ENCODE results near the gene TANK. TPM values are rescaled to one million over a fixed set of nuclear protein-coding genes. Genes with fewer than 3 reads are reported as not detected.

Gene TANK
- total RNA-seq, 1 experiment from 2014 or later = 52.5 TPM

DNA sequence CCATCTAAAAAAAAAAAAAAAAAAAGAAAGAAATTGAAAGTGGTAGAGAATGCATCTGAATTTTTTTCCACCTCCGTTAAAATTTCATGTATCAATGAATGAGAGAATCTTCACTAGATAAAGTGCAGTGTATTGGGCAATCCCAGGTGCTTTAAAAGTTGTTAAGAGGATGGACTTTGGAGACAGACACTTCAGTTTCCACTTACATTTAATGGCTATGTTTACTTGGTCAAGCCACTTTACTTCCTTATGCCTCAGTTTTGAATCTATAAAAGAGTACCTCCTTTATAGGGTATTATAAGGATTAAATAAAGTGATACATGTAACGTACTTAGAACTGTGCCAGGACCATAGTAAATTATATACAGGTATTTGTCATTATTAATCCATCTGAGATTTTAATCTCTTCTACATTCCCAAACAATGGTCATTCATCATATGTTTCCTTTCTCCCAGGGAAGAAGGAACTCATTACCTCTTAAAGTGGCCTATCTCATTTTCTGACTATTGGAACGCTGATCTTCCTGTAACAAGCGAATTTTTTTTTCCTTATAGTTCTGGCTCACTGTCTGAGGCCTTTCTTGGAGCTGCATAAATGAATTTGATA lies 29.1 kb upstream of the TANK start:
- Histone ChIP-seq H3K9me3 (ENCODE audit: control insufficient read depth in 1 of 2, insufficient read depth in 1 of 2, low read depth in 1 of 2, low read length in 2 of 2) (no peaks in the 10 kb centered on the region), H3K9ac (ENCODE audit: low read length) (no peak overlapping the region), H3K4me1 (ENCODE audit: control insufficient read depth in 1 of 2, insufficient read depth in 2 of 2, low read length in 2 of 2) (peaks cover 74 to 84% of the 10 kb centered on the region in 2 experiments), H3K4me3 (replicated peaks in 1 of 2; ENCODE audit: low read depth in 1 of 2, low read length in 2 of 2) (no peak overlapping the region), H3K27ac (ENCODE audit: low read depth, low read length) (peak overlapping the region; percentile 6; the same call in 1 of the 2 replicates), H3K36me3 (ENCODE audit: control insufficient read depth in 1 of 2, insufficient read depth in 2 of 2, low read length in 2 of 2) (no peaks in the 10 kb centered on the region), H3K27me3 (ENCODE audit: insufficient read depth, low read length) (no peaks in the 10 kb centered on the region), H3K9me2 (ENCODE audit: insufficient read depth) (no peaks in the 10 kb centered on the region), H3K4me2 (ENCODE audit: low read length) (peak overlapping the region; percentile 0; the same call in 1 of the 2 replicates), H3K79me2 (ENCODE audit: insufficient read depth, low read length) (no peaks in the 10 kb centered on the region), H2AFZ (ENCODE audit: low read depth, low read length, poor library complexity, severe bottlenecking) (peak overlapping the region; percentile 75), H4K20me1 (ENCODE audit: insufficient read depth) (no peaks in the 10 kb centered on the region)
- DNase-seq (ENCODE audit: low read depth, low spot score) = no peak
- intact Hi-C loops (cut with micrococcal nuclease) = no loop called here
- RAD21 ChIA-PET (ENCODE audit: low non-redundant PET in 1 of 2, low total read pairs in 2 of 2, uncharacterized antibody in 2 of 2, unreplicated experiment in 2 of 2) = no interaction called here
- CTCF ChIA-PET = no interaction called here
- no peak for TF ChIP-seq EGR1 (IDR thresholded peaks at IDR 0.05; ENCODE audit: low read depth)
- no peak for TF ChIP-seq EZH2phosphoT487 (IDR thresholded peaks at IDR 0.05; ENCODE audit: borderline replicate concordance)
- no peak for TF ChIP-seq JUND (IDR thresholded peaks at IDR 0.05)
- no peak for TF ChIP-seq CEBPB (IDR thresholded peaks at IDR 0.05; ENCODE audit: low read depth)
- no peak for TF ChIP-seq ZFX (IDR thresholded peaks at IDR 0.05)
- TF ChIP-seq ELF1 (IDR thresholded peaks at IDR 0.05; ENCODE audit: borderline replicate concordance, low read depth) = no peak
- TF ChIP-seq, protein P1, sequence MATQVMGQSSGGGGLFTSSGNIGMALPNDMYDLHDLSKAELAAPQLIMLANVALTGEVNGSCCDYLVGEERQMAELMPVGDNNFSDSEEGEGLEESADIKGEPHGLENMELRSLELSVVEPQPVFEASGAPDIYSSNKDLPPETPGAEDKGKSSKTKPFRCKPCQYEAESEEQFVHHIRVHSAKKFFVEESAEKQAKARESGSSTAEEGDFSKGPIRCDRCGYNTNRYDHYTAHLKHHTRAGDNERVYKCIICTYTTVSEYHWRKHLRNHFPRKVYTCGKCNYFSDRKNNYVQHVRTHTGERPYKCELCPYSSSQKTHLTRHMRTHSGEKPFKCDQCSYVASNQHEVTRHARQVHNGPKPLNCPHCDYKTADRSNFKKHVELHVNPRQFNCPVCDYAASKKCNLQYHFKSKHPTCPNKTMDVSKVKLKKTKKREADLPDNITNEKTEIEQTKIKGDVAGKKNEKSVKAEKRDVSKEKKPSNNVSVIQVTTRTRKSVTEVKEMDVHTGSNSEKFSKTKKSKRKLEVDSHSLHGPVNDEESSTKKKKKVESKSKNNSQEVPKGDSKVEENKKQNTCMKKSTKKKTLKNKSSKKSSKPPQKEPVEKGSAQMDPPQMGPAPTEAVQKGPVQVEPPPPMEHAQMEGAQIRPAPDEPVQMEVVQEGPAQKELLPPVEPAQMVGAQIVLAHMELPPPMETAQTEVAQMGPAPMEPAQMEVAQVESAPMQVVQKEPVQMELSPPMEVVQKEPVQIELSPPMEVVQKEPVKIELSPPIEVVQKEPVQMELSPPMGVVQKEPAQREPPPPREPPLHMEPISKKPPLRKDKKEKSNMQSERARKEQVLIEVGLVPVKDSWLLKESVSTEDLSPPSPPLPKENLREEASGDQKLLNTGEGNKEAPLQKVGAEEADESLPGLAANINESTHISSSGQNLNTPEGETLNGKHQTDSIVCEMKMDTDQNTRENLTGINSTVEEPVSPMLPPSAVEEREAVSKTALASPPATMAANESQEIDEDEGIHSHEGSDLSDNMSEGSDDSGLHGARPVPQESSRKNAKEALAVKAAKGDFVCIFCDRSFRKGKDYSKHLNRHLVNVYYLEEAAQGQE (IDR thresholded peaks at IDR 0.05; ENCODE audit: low read depth) = no peak
- no peak for TF ChIP-seq FOSL1 (IDR thresholded peaks at IDR 0.05; ENCODE audit: low read depth)
- no peak for TF ChIP-seq YY1 (IDR thresholded peaks at IDR 0.05; ENCODE audit: extremely low read depth, insufficient replicate concordance, low read depth, low read length)
- TF ChIP-seq, protein P2, sequence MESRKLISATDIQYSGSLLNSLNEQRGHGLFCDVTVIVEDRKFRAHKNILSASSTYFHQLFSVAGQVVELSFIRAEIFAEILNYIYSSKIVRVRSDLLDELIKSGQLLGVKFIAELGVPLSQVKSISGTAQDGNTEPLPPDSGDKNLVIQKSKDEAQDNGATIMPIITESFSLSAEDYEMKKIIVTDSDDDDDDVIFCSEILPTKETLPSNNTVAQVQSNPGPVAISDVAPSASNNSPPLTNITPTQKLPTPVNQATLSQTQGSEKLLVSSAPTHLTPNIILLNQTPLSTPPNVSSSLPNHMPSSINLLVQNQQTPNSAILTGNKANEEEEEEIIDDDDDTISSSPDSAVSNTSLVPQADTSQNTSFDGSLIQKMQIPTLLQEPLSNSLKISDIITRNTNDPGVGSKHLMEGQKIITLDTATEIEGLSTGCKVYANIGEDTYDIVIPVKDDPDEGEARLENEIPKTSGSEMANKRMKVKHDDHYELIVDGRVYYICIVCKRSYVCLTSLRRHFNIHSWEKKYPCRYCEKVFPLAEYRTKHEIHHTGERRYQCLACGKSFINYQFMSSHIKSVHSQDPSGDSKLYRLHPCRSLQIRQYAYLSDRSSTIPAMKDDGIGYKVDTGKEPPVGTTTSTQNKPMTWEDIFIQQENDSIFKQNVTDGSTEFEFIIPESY (IDR thresholded peaks at IDR 0.05; ENCODE audit: extremely low read depth, insufficient replicate concordance, low read length) = no peak
- no peak for TF ChIP-seq CBX3 (IDR thresholded peaks at IDR 0.05; ENCODE audit: low read depth)
- no peak for TF ChIP-seq SIN3A (IDR thresholded peaks at IDR 0.05; ENCODE audit: low read depth)
- TF ChIP-seq, protein P3, sequence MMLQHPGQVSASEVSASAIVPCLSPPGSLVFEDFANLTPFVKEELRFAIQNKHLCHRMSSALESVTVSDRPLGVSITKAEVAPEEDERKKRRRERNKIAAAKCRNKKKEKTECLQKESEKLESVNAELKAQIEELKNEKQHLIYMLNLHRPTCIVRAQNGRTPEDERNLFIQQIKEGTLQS (IDR thresholded peaks at IDR 0.05) = no peak
- TF ChIP-seq SP1 (IDR thresholded peaks at IDR 0.05; ENCODE audit: low read depth) = no peak
- TF ChIP-seq, protein P4, sequence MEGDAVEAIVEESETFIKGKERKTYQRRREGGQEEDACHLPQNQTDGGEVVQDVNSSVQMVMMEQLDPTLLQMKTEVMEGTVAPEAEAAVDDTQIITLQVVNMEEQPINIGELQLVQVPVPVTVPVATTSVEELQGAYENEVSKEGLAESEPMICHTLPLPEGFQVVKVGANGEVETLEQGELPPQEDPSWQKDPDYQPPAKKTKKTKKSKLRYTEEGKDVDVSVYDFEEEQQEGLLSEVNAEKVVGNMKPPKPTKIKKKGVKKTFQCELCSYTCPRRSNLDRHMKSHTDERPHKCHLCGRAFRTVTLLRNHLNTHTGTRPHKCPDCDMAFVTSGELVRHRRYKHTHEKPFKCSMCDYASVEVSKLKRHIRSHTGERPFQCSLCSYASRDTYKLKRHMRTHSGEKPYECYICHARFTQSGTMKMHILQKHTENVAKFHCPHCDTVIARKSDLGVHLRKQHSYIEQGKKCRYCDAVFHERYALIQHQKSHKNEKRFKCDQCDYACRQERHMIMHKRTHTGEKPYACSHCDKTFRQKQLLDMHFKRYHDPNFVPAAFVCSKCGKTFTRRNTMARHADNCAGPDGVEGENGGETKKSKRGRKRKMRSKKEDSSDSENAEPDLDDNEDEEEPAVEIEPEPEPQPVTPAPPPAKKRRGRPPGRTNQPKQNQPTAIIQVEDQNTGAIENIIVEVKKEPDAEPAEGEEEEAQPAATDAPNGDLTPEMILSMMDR (IDR thresholded peaks at IDR 0.05 in 2 of 3, conservative IDR thresholded peaks at IDR 0.05 in 1 of 3; ENCODE audit: borderline replicate concordance in 1 of 3, insufficient read depth in 1 of 3, low read depth in 2 of 3, low read length in 2 of 3) = no peak
- TF ChIP-seq ZNF274 (IDR thresholded peaks at IDR 0.05; ENCODE audit: low read depth, low read length) = no peak
- TF ChIP-seq POLR2A (IDR thresholded peaks at IDR 0.05; ENCODE audit: borderline replicate concordance, extremely low read depth, insufficient read depth, insufficient read length) = no peak
- ATAC-seq = no peak
- no TSS peak for BruUV-seq (replicated peaks)
- POLR2A ChIA-PET = no interaction called here

All from HCT116 (cell line).